Heart right ventricle (tissue), 16 donors: ENCODE data around the gene POC1B. TPM values are rescaled to one million over a fixed set of nuclear protein-coding genes. Genes with fewer than 3 reads are reported as not detected.

Experiments used
- ATAC-seq, 8 donors: fragments of 200-7000 bp; cut with Tn5 transposase; one replicate each; pipeline ENCODE4 v1.9.1; 2020; ENCODE audit warnings: mild to moderate bottlenecking in 8 of 8, moderate library complexity in 8 of 8, moderate number of reproducible peaks in 1 of 8
- DNase-seq, 2 donors: peaks; one replicate each; pipeline ENCODE4 v3.0.0-alpha.2; 2020
- H3K27ac ChIP-seq, 10 donors: fragments of 200-600 bp; sonication (generic) in 2 of 10; one replicate each; pipeline versions ENCODE4 v1.5.0 to v1.8.0; 2020 to 2022; ENCODE audit warnings: mild to moderate bottlenecking in 3 of 10
- H3K27me3 ChIP-seq, 7 donors: fragments of 200-600 bp; one replicate each; pipeline ENCODE4 v1.8.0; 2021 to 2022; ENCODE audit warnings: mild to moderate bottlenecking in 2 of 7
- H3K36me3 ChIP-seq, 9 donors: fragments of 200-600 bp; sonication (generic) in 1 of 9; one replicate each; pipeline versions ENCODE4 v1.5.0 to v1.8.0; 2020 to 2022; ENCODE audit warnings: mild to moderate bottlenecking in 2 of 9
- H3K4me1 ChIP-seq, 9 donors: fragments of 200-600 bp; sonication (generic) in 1 of 9; one replicate each; pipeline versions ENCODE4 v1.5.0 to v1.8.0; 2020 to 2022; ENCODE audit warnings: mild to moderate bottlenecking in 4 of 9
- H3K4me3 ChIP-seq, 10 donors: fragments of 200-600 bp; sonication (generic) in 2 of 10; one replicate each; pipeline versions ENCODE4 v1.5.0 to v1.8.0; 2020 to 2022; ENCODE audit warnings: mild to moderate bottlenecking in 7 of 10, moderate library complexity in 2 of 10
- H3K9me3 ChIP-seq, 11 donors: fragments of 200-600 bp in 10 of 11; sonication (generic) in 2 of 11; one replicate each; pipeline versions ENCODE4 v1.5.0 to v1.8.0; 2013 to 2022; ENCODE audit warnings: mild to moderate bottlenecking in 2 of 11, control low read depth in 1 of 11, moderate library complexity in 1 of 11
- WGBS, 2 donors: extraction: QIAGEN DNeasy Blood & Tissue Kit; methylation state at CpG; one replicate each; pipeline ENCODE4 v1.1.7; 2013; ENCODE audit warnings: inconsistent platforms in 1 of 2; 5-methylcytosine and 5-hydroxymethylcytosine counted together
- intact Hi-C, 10 donors: fragments of 100-400 bp; cut with DNase I; formaldehyde crosslinking; loops; one replicate each; pipeline versions ENCODE4 v1.11.1 to v1.14.2; 2022
- polyA plus RNA-seq, 2 donors: library from polyadenylated mRNA; stranded (reverse); fragments of 200-250 nt; gene quantifications; one replicate each; pipeline ENCODE4 v1.2.3, GENCODE V29; 2013
- total RNA-seq, 10 donors: library from RNA; stranded (reverse); fragmentation: NEBNext Ultra II Directional in 3 of 10; extraction: Animal tissue kit (Norgen Biotek cat#: 25700) in 3 of 10; gene quantifications; one replicate each; pipeline versions ENCODE4 v1.2.1 to v1.2.4, GENCODE V29; 2021 to 2023
- TF ChIP-seq, protein P1 (sequence below), 9 donors: fragments of 200-600 bp; sonication (generic) in 2 of 9; IDR thresholded peaks; one replicate each; pipeline versions ENCODE4 v1.5.0 to v1.8.0; 2021 to 2022; ENCODE audit warnings: antibody characterized with exemption in 9 of 9, mild to moderate bottlenecking in 5 of 9, moderate library complexity in 1 of 9
- donor health status: Arrhythmogenic right ventricular cardiomyopathy.
- donor health status: ischemic (EF 13 %, LVEDD 7.1; RV severe dilation, severe dysfunction).
- donor health status: healthy with polysubstance abuse.
- donor health status: DM: no; HTN: yes; CAD: no.
- donor health status: DM: no; HTN: no; CAD: no.
- donor health status: ischemic (EF 25% LVEDD 6.9; RV normal size, moderate dysfunction).
- donor health status: ischemic (EF 25% LVEDD 5.7; RV mildly dilated, moderate dysfunction).
- donor health status: healthy.
- donor health status: DM: yes; HTN: yes; CAD: no.
- donor health status: Ischemic cardiomyopathy.
- donor health status: ischemic (EF 35%, LVEDD 5.7; RV mildly dilated, moderate dysfunction).
- donor health status: nonischemic (EF 11% LVEDD 7.7; RV severe dilation, severe dysfunction).
- donor health status: DM: yes; HTN: yes; CAD: no.
- donor health status: PGD.
- donor health status: ischemic (EF 29% LVEDD 5.4; RV normal size, mild dysfunction).
- donor health status: nonischemic (EF 23%, LVEDD 6.1; RV moderate dilation, normal function).

Gene POC1B
- total and polyA plus RNA-seq, 12 donors = 4.8 to 10.4 (median 8.0) TPM

DNA sequence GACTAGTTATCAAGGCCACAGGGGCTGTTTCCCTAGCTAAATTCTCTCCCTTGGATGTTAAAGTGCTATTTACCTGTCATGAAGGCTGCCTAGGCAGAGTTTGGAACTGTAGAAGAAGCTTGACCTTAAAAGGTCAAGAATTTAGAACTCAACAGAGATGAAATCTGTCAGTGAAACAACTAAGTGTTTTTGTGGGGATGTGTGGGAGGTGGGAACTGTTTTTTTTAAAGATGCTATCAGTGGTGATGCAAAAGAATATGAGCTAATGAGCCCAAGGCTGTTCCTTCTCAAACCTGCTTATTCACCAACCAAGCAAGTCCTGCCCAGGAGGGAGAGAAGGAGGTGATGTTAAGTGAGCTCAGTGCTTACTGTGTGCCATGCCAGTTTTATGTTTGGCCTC is 40.8 kb upstream of the POC1B start:
- Histone ChIP-seq H3K4me3 (no peak overlapping the region), H3K27me3 (peaks cover 0 to 4% (median 0%) of the 10 kb centered on the region in 7 donors), H3K36me3 (no peaks in the 10 kb centered on the region), H3K9me3 (no peaks in the 10 kb centered on the region), H3K27ac (no peak overlapping the region), H3K4me1 (no peaks in the 10 kb centered on the region)
- TF ChIP-seq, protein P1, sequence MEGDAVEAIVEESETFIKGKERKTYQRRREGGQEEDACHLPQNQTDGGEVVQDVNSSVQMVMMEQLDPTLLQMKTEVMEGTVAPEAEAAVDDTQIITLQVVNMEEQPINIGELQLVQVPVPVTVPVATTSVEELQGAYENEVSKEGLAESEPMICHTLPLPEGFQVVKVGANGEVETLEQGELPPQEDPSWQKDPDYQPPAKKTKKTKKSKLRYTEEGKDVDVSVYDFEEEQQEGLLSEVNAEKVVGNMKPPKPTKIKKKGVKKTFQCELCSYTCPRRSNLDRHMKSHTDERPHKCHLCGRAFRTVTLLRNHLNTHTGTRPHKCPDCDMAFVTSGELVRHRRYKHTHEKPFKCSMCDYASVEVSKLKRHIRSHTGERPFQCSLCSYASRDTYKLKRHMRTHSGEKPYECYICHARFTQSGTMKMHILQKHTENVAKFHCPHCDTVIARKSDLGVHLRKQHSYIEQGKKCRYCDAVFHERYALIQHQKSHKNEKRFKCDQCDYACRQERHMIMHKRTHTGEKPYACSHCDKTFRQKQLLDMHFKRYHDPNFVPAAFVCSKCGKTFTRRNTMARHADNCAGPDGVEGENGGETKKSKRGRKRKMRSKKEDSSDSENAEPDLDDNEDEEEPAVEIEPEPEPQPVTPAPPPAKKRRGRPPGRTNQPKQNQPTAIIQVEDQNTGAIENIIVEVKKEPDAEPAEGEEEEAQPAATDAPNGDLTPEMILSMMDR (IDR thresholded peaks at IDR 0.05) = no peak
- no peak for DNase-seq
- intact Hi-C loops = no loop called here
- no peak for ATAC-seq

GRCh38 chr12:89565002-89565401 is 39.2 kb upstream of the POC1B start:
- no peaks in the 10 kb centered on the region for H3K4me1 ChIP-seq
- peaks cover 0 to 4% (median 0%) of the 10 kb centered on the region in 7 donors for H3K27me3 ChIP-seq
- H3K9me3 ChIP-seq = no peaks in the 10 kb centered on the region
- no peak for DNase-seq
- intact Hi-C loops = no loop called here
- H3K27ac ChIP-seq = no peak overlapping the region
- H3K36me3 ChIP-seq = no peaks in the 10 kb centered on the region
- no peak overlapping the region for H3K4me3 ChIP-seq
- no peak for ATAC-seq
- TF ChIP-seq, protein P1 (IDR thresholded peaks at IDR 0.05) = no peak

DNA sequence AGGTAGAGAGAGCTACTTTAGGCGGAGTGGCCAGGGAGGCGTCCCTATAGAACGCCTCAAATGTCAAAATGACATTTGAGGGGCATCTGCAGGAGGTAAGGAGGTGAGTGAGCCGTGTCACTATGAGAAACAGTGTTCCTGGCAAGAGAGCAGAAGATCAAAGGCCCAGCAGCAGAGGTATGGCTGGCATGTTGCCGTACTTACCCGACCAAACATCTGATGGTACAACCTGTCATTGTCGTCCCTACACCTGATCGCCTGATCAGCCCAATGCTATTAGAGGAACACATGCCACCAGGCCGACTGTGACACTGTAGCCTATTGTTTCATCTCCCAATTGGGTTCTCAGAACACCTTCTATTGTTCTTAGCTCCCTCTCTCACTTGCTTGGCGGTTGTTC is 33.9 kb upstream of the POC1B start:
- ATAC-seq (no peak), DNase-seq (no peak)
- Histone ChIP-seq H3K27me3 (peaks cover 0 to 4% (median 0%) of the 10 kb centered on the region in 7 donors), H3K27ac (no peak overlapping the region), H3K4me3 (no peak overlapping the region), H3K4me1 (peaks cover 0 to 3% (median 0%) of the 10 kb centered on the region in 9 donors), H3K36me3 (no peaks in the 10 kb centered on the region), H3K9me3 (no peaks in the 10 kb centered on the region)
- TF ChIP-seq, protein P1 (IDR thresholded peaks at IDR 0.05) = no peak
- 89 to 92% methylated on average over 10 of the region's 10 CpGs for WGBS, 2 donors
- intact Hi-C loops = no loop called here

- TF ChIP-seq, protein P1 (IDR thresholded peaks at IDR 0.05) = no peak
- intact Hi-C loops = no loop called here
- Histone ChIP-seq H3K27me3 (no peaks in the 10 kb centered on the region), H3K27ac (no peak overlapping the region), H3K9me3 (no peaks in the 10 kb centered on the region), H3K4me3 (no peak overlapping the region), H3K4me1 (peaks cover 0 to 3% (median 0%) of the 10 kb centered on the region in 9 donors), H3K36me3 (no peaks in the 10 kb centered on the region)
- DNase-seq (no peak), ATAC-seq (no peak)
- WGBS, 2 donors = 37 to 53% methylated on average over 2 of the region's 2 CpGs
These were observed 31.1 kb upstream of the POC1B start for GRCh38 chr12:89556976-89557375.
